AG08396 (cell line): ENCODE results near the gene COL21A1.

Source experiments
- DNase-seq: peaks from one replicate; pipeline ENCODE4 v3.0.0; 2012; ENCODE audit warnings: low spot score, mixed read lengths

Gene COL21A1

GRCh38 chr6:56106231-56106630 is 141.1 kb downstream of the COL21A1 start:
- no peak for DNase-seq

GRCh38 chr6:56104591-56104990 is 142.8 kb downstream of the COL21A1 start:
- no peak for DNase-seq

DNA sequence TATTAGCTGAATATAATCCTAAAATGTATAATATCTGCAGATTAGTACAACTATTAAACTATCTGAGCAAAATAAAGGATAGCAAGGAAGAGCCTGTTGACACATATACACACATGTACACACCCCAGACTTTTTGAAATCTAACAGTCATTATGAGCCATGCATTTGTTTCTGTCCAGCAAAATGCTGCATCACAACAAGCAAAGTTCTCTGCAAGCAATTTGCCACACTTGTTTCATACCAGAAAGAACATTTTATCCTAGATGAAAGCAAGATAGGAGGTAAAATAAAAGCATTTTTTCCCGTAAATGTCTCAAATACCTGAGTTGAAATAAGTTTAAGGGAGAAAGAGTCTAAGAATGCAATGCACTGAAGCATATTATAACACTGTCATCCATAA is 145.2 kb downstream of the COL21A1 start:
- no peak for DNase-seq

- DNase-seq, result peak; percentile 40
Measured at GRCh38 chr6:56101141-56101553, 146.2 kb downstream of the COL21A1 start.

DNA sequence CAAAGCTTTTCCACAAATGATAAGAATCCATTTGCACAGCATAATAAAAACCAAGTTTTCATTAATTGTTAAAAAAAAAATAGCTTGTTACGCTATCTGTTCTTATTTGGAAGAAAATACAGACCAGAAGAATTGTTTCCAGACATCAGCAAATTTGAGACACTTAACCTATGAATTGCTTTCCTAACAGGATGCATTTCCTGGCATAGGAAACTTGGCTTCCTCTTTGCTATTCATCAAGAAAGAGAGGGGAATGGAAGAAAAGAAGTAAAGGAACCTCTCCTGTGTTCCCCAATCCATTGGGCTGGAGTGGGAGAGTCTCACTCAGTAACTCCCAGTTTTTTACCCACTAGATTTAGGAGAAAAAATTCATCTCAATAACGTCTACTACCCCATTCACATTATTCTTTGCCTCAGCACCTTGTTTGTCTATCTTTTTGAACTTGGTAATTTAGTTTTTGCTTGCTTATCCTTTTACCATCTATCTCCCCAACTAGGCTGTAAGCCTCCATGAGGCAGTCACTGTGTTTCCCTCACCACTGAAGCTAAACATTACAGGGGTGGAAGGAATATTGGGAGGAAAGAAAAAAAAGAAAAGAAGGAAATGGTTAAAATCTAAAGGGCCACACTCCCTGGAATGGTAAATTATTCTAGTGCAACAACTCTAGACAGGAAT is 150.3 kb downstream of the COL21A1 start:
- DNase-seq, result no peak

DNA sequence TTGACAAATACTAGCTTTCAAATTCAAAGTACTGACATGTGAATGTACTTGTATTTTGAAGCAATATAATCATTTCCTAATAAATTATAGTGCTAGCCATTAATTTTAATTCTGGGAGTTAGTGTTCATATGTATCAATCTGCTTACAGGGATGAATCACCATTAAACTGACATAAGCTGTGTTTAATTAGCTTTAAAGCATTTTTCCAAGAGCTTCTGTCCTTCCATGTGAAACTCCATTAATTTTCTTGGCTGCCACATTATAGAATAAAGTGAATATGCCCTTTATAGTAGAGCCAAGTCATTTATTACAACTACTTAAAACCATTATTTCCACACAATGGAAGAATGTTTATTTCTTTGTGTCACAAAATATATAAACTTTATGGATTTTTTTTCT is 150.8 kb downstream of the COL21A1 start:
- DNase-seq, result no peak

- DNase-seq, result no peak
Measured at GRCh38 chr6:56093776-56094175, 153.6 kb downstream of the COL21A1 start.

DNA sequence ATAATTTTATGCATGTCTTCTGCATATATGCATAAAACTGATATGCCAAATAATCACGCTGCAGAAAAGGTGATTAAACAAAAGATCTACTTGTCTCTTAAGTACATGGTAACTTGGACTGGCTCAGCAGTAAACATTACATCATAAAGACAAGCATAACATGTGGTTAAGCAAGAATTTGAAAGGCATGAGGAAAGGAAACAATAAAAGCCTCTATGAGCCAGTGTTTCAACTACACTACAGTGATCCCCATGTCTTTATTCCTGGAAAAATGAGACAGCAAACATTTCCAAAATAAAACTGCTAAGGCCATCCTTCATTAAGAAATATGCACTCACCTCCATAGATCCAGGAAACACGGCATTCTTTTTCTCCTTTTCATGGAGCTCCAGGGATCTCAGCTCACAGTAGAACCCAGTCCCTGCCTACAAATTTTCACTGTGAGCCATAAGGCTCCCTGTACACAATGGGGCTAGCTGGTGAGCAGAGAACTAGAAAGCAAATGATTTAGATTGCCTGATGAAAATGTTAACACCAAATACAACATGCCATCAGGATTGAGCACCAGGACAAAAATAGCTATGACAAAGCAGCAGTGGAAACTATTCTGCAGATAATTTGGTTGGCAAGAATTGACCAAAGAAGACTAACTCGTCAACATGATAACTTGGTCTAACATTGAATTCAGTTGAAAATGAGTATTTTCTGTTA is 156.1 kb downstream of the COL21A1 start:
- DNase-seq, result peak; percentile 5

- DNase-seq, result no peak
Measured at GRCh38 chr6:56088641-56089040, 158.7 kb downstream of the COL21A1 start.

DNA sequence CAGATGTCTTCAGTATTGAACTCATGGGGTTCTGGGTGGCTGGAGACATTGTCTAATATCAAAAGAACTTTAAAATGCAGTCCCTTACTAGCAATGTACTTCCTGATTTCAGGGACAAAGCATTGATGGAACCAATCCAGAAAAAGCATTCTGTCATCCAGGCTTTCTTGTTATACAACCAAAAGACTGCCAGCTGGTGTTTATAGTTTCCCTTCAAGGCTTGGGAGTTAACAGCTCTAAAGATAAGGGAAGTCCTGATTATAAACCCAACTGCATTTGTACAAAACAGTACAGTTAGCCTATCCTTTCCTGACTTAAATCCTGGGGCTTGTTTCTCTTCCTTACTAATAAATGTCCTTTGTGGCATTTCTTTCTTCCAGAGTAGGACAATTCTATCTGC is 160.0 kb downstream of the COL21A1 start:
- no peak for DNase-seq

- DNase-seq, result no peak
Measured at GRCh38 chr6:56079751-56080540, 167.4 kb downstream of the COL21A1 start.

GRCh38 chr6:56076033-56076432 is 171.3 kb downstream of the COL21A1 start:
- DNase-seq, result no peak

- no peak for DNase-seq
Measured at GRCh38 chr6:56073761-56074160, 173.6 kb downstream of the COL21A1 start.

- DNase-seq, result no peak
Measured at GRCh38 chr6:56073315-56073714, 174.1 kb downstream of the COL21A1 start.

DNA sequence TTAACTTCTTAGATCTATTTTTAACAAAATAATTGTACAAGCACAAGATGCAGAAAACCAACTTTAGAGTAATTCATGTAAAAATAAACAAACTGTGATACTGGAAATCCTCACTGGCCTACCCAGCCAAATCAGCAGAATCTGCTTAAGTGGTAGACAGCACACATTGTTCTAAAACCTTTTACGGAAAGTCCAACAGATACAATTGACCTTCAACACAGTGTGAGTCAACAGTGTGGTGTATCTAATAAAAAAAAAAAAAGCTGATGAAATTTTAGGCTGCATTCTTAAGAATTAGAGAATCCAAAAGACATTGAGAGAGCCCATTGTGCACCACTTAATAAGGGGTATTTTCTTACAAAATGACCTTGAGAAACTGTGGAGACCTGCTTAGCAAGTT is 174.5 kb downstream of the COL21A1 start:
- DNase-seq, result no peak

GRCh38 chr6:56065408-56065807 is 182.0 kb downstream of the COL21A1 start:
- DNase-seq, result no peak

DNA sequence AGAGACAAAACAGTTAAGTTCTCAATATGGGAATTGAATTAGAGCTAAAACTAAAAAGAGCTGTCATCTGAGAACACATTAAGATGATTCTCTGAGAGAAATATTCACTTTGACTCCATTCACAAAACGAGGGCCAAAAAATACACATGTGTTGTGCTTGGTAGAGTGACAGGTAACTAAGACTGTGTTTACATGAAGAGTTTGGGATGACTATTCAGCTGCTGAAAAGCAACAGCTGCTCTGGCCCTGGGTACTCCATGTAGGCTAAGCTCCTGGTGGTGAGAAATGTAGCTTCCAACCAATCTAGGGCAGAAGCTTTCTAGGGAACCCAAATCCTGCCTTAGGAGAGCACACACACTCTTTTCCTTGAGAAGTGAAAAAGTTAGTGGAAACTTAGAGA is 184.5 kb downstream of the COL21A1 start:
- DNase-seq, result no peak

DNA sequence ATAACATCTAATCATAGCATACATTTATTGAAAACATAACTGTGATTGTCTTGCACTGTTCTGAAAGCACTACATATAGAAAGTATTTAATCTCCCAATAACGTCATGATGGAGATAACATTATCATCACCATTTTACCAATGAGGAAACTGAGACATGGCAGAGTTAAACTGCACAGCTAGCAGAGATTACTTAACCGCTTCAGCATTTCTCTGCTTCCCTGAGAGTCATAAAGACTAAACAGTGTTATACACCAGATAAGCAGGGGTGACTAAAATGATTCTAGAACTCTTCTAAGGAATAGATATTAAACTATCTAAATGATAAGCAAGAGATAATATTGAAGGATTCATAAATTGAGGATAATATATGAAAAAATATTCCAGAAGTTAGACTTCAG is 188.7 kb downstream of the COL21A1 start:
- DNase-seq, result no peak

DNA sequence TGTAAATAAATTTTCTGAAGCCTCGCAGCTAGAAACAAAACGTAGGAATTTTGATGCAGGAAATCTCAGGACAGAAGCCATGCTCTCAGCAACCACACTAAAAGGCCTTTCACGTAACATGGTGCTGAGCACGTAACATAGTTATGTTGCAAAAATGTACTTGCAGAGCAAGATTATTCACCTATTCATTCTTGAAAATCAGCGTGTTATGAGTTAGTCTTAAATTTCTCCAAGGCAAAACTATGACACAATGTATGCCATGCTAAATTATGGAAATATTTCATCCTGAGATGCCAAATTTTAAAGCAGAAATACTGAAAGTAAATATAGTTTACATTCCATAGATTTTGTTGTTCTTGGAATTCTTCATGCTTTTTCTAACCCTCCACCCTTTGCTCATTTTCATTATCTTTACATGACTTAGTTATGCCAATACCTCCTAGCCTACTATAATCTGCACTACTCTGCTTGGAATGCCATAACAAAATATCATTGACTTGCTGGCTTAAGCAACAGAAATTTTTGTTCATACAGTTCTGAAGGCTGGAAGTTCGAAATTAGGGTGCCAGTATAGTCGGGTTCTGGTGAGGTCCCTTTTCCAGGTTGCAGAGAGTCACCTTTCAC is 192.2 kb downstream of the COL21A1 start:
- no peak for DNase-seq

DNA sequence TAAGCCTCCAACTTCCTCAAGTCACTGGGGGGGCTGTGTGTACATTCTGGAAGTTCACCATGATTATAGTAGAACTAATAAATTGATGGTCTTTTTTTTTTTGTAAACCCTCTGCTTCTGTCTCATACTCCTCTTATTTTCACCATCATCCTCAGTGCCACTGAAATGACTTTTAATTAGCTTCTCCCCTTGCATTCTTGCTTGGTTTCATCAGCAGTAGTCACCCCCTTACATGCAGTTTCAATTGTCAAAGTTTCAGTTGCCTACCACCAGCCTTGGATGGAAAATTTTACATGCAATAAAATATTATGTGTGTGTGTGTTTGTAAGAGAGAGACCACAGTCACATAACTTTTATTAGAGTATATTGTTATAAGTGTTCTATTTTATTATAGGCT is 196.2 kb downstream of the COL21A1 start:
- no peak for DNase-seq

- no peak for DNase-seq
Measured at GRCh38 chr6:56050530-56051201, 196.7 kb downstream of the COL21A1 start.

DNA sequence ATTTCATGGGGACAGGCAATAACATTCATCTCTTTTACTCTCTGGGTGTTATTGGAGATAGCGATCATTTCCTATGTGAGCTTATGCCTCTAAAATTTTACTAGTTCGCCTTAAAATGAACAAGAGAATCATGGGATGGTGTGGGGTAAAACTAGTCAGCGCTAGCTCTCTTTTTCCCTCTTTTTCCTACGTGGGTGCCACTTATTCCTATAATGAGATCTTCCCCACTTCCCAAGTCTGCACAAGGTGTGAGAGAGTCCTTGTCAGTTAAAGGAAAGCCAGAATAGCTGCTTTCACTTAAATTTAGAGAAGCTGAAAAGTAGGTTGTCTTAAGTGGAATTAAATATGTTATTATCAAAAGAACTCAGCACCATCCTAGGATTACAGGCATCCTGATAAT is 198.8 kb downstream of the COL21A1 start:
- no peak for DNase-seq
